Measurements from ENCODE around the gene ALS2. TPM values are rescaled to one million over a fixed set of nuclear protein-coding genes. Genes with fewer than 3 reads are reported as not detected.
"Not testable (repeated sequence)": the region's sequence is repeated elsewhere in the genome, so short reads cannot be mapped to it uniquely, and the experiment has no call there.

Gene ALS2
- total and polyA plus RNA-seq, 5 donors, result 10.9 to 34.6 (median 31.0) TPM

- Histone ChIP-seq H3K27ac (ENCODE audit: low read length) (no peak overlapping the region), H3K4me1 (ENCODE audit: control insufficient read depth, insufficient read depth, low read length) (no peaks in the 10 kb centered on the region), H3K4me3 (ENCODE audit: low read length) (no peak overlapping the region), H3K27me3 (ENCODE audit: control insufficient read depth, insufficient read depth) (no peaks in the 10 kb centered on the region), H3K9me3 (ENCODE audit: control insufficient read depth, low read length) (no peaks in the 10 kb centered on the region)
- no peak for ATAC-seq
- intact Hi-C loops (cut with DNase I), result no loop called here
- WGBS, result 87% methylated on average over 3 of the region's 3 CpGs
- DNase-seq, result no peak
Measured at GRCh38 chr2:201674794-201675193, 105.9 kb downstream of the ALS2 start.

GRCh38 chr2:201674298-201674697 is 106.4 kb downstream of the ALS2 start:
- H3K4me1 ChIP-seq (ENCODE audit: control insufficient read depth, insufficient read depth, low read length), result no peaks in the 10 kb centered on the region
- intact Hi-C loops (cut with DNase I), result no loop called here
- DNase-seq (no peak), ATAC-seq (no peak)
- WGBS, result 48% methylated on average over 3 of the region's 3 CpGs
- H3K27ac ChIP-seq (ENCODE audit: low read length), result no peak overlapping the region
- H3K9me3 ChIP-seq (ENCODE audit: control insufficient read depth, low read length), result no peaks in the 10 kb centered on the region
- no peaks in the 10 kb centered on the region for H3K27me3 ChIP-seq (ENCODE audit: control insufficient read depth, insufficient read depth)
- H3K4me3 ChIP-seq (ENCODE audit: low read length), result no peak overlapping the region

GRCh38 chr2:201673546-201673945 is 107.2 kb downstream of the ALS2 start:
- no peak overlapping the region for H3K4me3 ChIP-seq (ENCODE audit: low read length)
- 92% methylated on average over 2 of the region's 2 CpGs for WGBS
- no peak overlapping the region for H3K27ac ChIP-seq (ENCODE audit: low read length)
- ATAC-seq (no peak), DNase-seq (no peak)
- no peaks in the 10 kb centered on the region for H3K9me3 ChIP-seq (ENCODE audit: control insufficient read depth, low read length)
- H3K4me1 ChIP-seq (ENCODE audit: control insufficient read depth, insufficient read depth, low read length), result no peaks in the 10 kb centered on the region
- intact Hi-C loops (cut with DNase I), result no loop called here
- no peaks in the 10 kb centered on the region for H3K27me3 ChIP-seq (ENCODE audit: control insufficient read depth, insufficient read depth)

GRCh38 chr2:201671205-201671604 is 109.5 kb downstream of the ALS2 start:
- ATAC-seq; H3K27ac ChIP-seq (ENCODE audit: low read length); DNase-seq; H3K9me3 ChIP-seq (ENCODE audit: control insufficient read depth, low read length); H3K4me1 ChIP-seq (ENCODE audit: control insufficient read depth, insufficient read depth, low read length); intact Hi-C loops (cut with DNase I); H3K4me3 ChIP-seq (ENCODE audit: low read length); H3K27me3 ChIP-seq (ENCODE audit: control insufficient read depth, insufficient read depth): not testable (repeated sequence)
- WGBS, result 58% methylated on average over 4 of the region's 4 CpGs

GRCh38 chr2:201669865-201670264 is 110.9 kb downstream of the ALS2 start:
- Histone ChIP-seq H3K27me3 (ENCODE audit: control insufficient read depth, insufficient read depth) (no peaks in the 10 kb centered on the region), H3K27ac (ENCODE audit: low read length) (no peak overlapping the region), H3K4me3 (ENCODE audit: low read length) (no peak overlapping the region), H3K4me1 (ENCODE audit: control insufficient read depth, insufficient read depth, low read length) (no peaks in the 10 kb centered on the region), H3K9me3 (ENCODE audit: control insufficient read depth, low read length) (no peaks in the 10 kb centered on the region)
- DNase-seq, result no peak
- 89% methylated on average over 1 of the region's 1 CpG for WGBS
- intact Hi-C loops (cut with DNase I), result no loop called here
- no peak for ATAC-seq

GRCh38 chr2:201668402-201668910 is 112.3 kb downstream of the ALS2 start:
- no peak overlapping the region for H3K27ac ChIP-seq (ENCODE audit: low read length)
- DNase-seq (no peak), ATAC-seq (no peak)
- WGBS, result 47% methylated on average over 3 of the region's 3 CpGs
- intact Hi-C loops (cut with DNase I), result no loop called here
- H3K9me3 ChIP-seq (ENCODE audit: control insufficient read depth, low read length), result no peaks in the 10 kb centered on the region
- H3K27me3 ChIP-seq (ENCODE audit: control insufficient read depth, insufficient read depth), result no peaks in the 10 kb centered on the region
- no peak overlapping the region for H3K4me3 ChIP-seq (ENCODE audit: low read length)
- no peaks in the 10 kb centered on the region for H3K4me1 ChIP-seq (ENCODE audit: control insufficient read depth, insufficient read depth, low read length)

- H3K4me1 ChIP-seq (ENCODE audit: control insufficient read depth, insufficient read depth, low read length), result no peaks in the 10 kb centered on the region
- ATAC-seq (no peak), DNase-seq (no peak)
- 62% methylated on average over 8 of the region's 8 CpGs for WGBS
- intact Hi-C loops (cut with DNase I), result no loop called here
- no peaks in the 10 kb centered on the region for H3K27me3 ChIP-seq (ENCODE audit: control insufficient read depth, insufficient read depth)
- no peaks in the 10 kb centered on the region for H3K9me3 ChIP-seq (ENCODE audit: control insufficient read depth, low read length)
- no peak overlapping the region for H3K27ac ChIP-seq (ENCODE audit: low read length)
- H3K4me3 ChIP-seq (ENCODE audit: low read length), result no peak overlapping the region
Measured at GRCh38 chr2:201664334-201664733, 116.4 kb downstream of the ALS2 start.

- intact Hi-C loops (cut with DNase I), result no loop called here
- H3K27ac ChIP-seq (ENCODE audit: low read length), result no peak overlapping the region
- DNase-seq, result no peak
- no peaks in the 10 kb centered on the region for H3K9me3 ChIP-seq (ENCODE audit: control insufficient read depth, low read length)
- H3K4me1 ChIP-seq (ENCODE audit: control insufficient read depth, insufficient read depth, low read length), result no peaks in the 10 kb centered on the region
- 37% methylated on average over 5 of the region's 5 CpGs for WGBS
- ATAC-seq, result no peak
- H3K27me3 ChIP-seq (ENCODE audit: control insufficient read depth, insufficient read depth), result no peaks in the 10 kb centered on the region
- no peak overlapping the region for H3K4me3 ChIP-seq (ENCODE audit: low read length)
Measured at GRCh38 chr2:201661366-201661765, 119.4 kb downstream of the ALS2 start.

GRCh38 chr2:201660293-201660895 is 120.3 kb downstream of the ALS2 start:
- Histone ChIP-seq H3K9me3 (ENCODE audit: control insufficient read depth, low read length) (no peaks in the 10 kb centered on the region), H3K4me3 (ENCODE audit: low read length) (no peak overlapping the region), H3K27ac (ENCODE audit: low read length) (no peak overlapping the region), H3K27me3 (ENCODE audit: control insufficient read depth, insufficient read depth) (no peaks in the 10 kb centered on the region), H3K4me1 (ENCODE audit: control insufficient read depth, insufficient read depth, low read length) (no peaks in the 10 kb centered on the region)
- DNase-seq, result no peak
- intact Hi-C loops (cut with DNase I), result no loop called here
- no peak for ATAC-seq
- WGBS, result 64% methylated on average over 5 of the region's 5 CpGs

GRCh38 chr2:201656740-201657139 is 124.0 kb downstream of the ALS2 start:
- 75% methylated on average over 5 of the region's 5 CpGs for WGBS
- intact Hi-C loops (cut with DNase I), result no loop called here
- no peak overlapping the region for H3K4me3 ChIP-seq (ENCODE audit: low read length)
- H3K27ac ChIP-seq (ENCODE audit: low read length), result no peak overlapping the region
- no peaks in the 10 kb centered on the region for H3K4me1 ChIP-seq (ENCODE audit: control insufficient read depth, insufficient read depth, low read length)
- H3K9me3 ChIP-seq (ENCODE audit: control insufficient read depth, low read length), result no peaks in the 10 kb centered on the region
- no peak for ATAC-seq
- DNase-seq, result no peak
- H3K27me3 ChIP-seq (ENCODE audit: control insufficient read depth, insufficient read depth), result no peaks in the 10 kb centered on the region

GRCh38 chr2:201656102-201656501 is 124.6 kb downstream of the ALS2 start:
- no peak for ATAC-seq

More at GRCh38 chr2:201656102-201656501, 124.6 kb downstream of the ALS2 start:
- WGBS, result 94% methylated on average over 11 of the region's 11 CpGs
- Histone ChIP-seq H3K4me3 (ENCODE audit: low read length) (no peak overlapping the region), H3K27ac (ENCODE audit: low read length) (no peak overlapping the region), H3K9me3 (ENCODE audit: control insufficient read depth, low read length) (no peaks in the 10 kb centered on the region), H3K27me3 (ENCODE audit: control insufficient read depth, insufficient read depth) (no peaks in the 10 kb centered on the region), H3K4me1 (ENCODE audit: control insufficient read depth, insufficient read depth, low read length) (no peaks in the 10 kb centered on the region)
- DNase-seq, result peak in 1 of 3 donors; percentile 40
- intact Hi-C loops (cut with DNase I), result no loop called here

Data from right cardiac atrium (tissue), 5 donors.